Endometrial microvascular endothelial cells (primary cell): ENCODE results near the gene SLC2A4. TPM values are rescaled to one million over a fixed set of nuclear protein-coding genes. Genes with fewer than 3 reads are reported as not detected.
"Not testable (repeated sequence)": the region's sequence is repeated elsewhere in the genome, so short reads cannot be mapped to it uniquely, and the experiment has no call there.

ENCODE experiments used
- in situ Hi-C: cut with HindIII; loops from 2 replicates; pipeline ENCODE4 v1.10.0; 2017; ENCODE audit warnings: low sequenced_read_pairs, low pct_unique_long_range_greater_than_20kb; ENCODE audit errors: inconsistent ontology term
- total RNA-seq: library from RNA; depleted of rRNA; stranded (reverse); fragments of >200 nt; gene quantifications from one replicate; pipeline ENCODE4 v1.2.3, GENCODE V29; 2015; ENCODE audit errors: inconsistent ontology term

The SLC2A4 gene
- total RNA-seq, 1 donor from 2014 or later, result not detected

- in situ Hi-C loops, result no loop called here
Observed at GRCh38 chr17:7332111-7332510, 50.6 kb downstream of the SLC2A4 start.

GRCh38 chr17:7332600-7333069 is 51.1 kb downstream of the SLC2A4 start:
- in situ Hi-C loops, result not testable (repeated sequence)

- in situ Hi-C loops, result no loop called here
Observed at GRCh38 chr17:7334938-7335538, 53.5 kb downstream of the SLC2A4 start.

DNA sequence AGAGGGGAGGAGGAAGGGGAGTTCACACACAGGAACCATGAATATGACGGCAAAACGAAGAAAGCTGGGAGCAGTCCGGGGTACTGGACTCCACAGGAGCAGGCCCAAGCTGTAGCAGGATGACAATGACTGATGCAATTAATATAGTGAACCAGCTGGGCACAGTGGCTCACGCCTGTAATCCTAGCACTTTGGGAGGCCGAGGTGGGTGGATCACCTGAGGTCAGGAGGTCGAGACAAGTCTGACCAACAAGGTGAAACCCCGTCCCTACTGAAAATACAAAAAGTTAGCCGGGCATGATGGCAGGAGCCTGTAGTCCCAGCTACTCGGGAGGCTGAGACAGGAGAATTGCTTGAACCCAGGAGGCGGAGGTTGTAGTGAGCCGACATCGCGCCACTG is 54.2 kb downstream of the SLC2A4 start:
- in situ Hi-C loops, result not testable (repeated sequence)

- in situ Hi-C loops, result no loop called here
Observed at GRCh38 chr17:7336240-7337175, 55.0 kb downstream of the SLC2A4 start, which contains the start of gene ACAP1. Gene ACAP1, plus strand, starts transcription at chr17:7336529. Its CDS starts 206 bp downstream, at chr17:7336735.

GRCh38 chr17:7337600-7337999 is 56.1 kb downstream of the SLC2A4 start:
- in situ Hi-C loops, result not testable (repeated sequence)

Other genes starting within 250 kb of the SLC2A4 start
- 2.0 TPM for gene SLC16A13, start 245.7 kb upstream of the SLC2A4 start, total RNA-seq
- not detected for gene SLC16A11, start 237.6 kb upstream of the SLC2A4 start, total RNA-seq
- gene CLEC10A, start 201.5 kb upstream of the SLC2A4 start, total RNA-seq, result not detected
- gene ASGR2, start 166.9 kb upstream of the SLC2A4 start, total RNA-seq, result not detected
- not detected for gene ASGR1, start 102.3 kb upstream of the SLC2A4 start, total RNA-seq
- gene DLG4, start 61.9 kb upstream of the SLC2A4 start, total RNA-seq, result 5.9 TPM
- gene ACADVL, start 61.8 kb upstream of the SLC2A4 start, total RNA-seq, result 357 TPM
- gene DVL2, start 47.2 kb upstream of the SLC2A4 start, total RNA-seq, result 31.8 TPM
- gene PHF23, start 42.3 kb upstream of the SLC2A4 start, total RNA-seq, result 65.3 TPM
- gene GABARAP, start 39.3 kb upstream of the SLC2A4 start, total RNA-seq, result 154 TPM
- 55.9 TPM for gene CTDNEP1, start 30.0 kb upstream of the SLC2A4 start, total RNA-seq
- 46.6 TPM for gene ELP5, start 29.5 kb upstream of the SLC2A4 start, total RNA-seq
- gene CLDN7, start 19.2 kb upstream of the SLC2A4 start, total RNA-seq, result 16.4 TPM
- gene YBX2, start 12.9 kb downstream of the SLC2A4 start, total RNA-seq, result not detected
- 666 TPM for gene EIF5A, start 25.9 kb downstream of the SLC2A4 start, total RNA-seq
- 39.7 TPM for gene GPS2, start 33.6 kb downstream of the SLC2A4 start, total RNA-seq
- 15.1 TPM for gene NEURL4, start 47.6 kb downstream of the SLC2A4 start, total RNA-seq
- gene ACAP1, start 54.8 kb downstream of the SLC2A4 start, total RNA-seq, result not detected
- 7.8 TPM for gene KCTD11, start 70.4 kb downstream of the SLC2A4 start, total RNA-seq
- not detected for gene TMEM95, start 73.4 kb downstream of the SLC2A4 start, total RNA-seq
- not detected for gene TNK1, start 99.4 kb downstream of the SLC2A4 start, total RNA-seq
- gene PLSCR3, start 112.8 kb downstream of the SLC2A4 start, total RNA-seq, result 55.8 TPM
- gene TMEM256, start 122.4 kb downstream of the SLC2A4 start, total RNA-seq, result 109 TPM
- 3.4 TPM for gene NLGN2, start 126.1 kb downstream of the SLC2A4 start, total RNA-seq
- not detected for gene SPEM1, start 138.6 kb downstream of the SLC2A4 start, total RNA-seq
- not detected for gene SPEM2, start 143.9 kb downstream of the SLC2A4 start, total RNA-seq
- not detected for gene SPEM3, start 147.1 kb downstream of the SLC2A4 start, total RNA-seq
- gene TMEM102, start 153.7 kb downstream of the SLC2A4 start, total RNA-seq, result 5.2 TPM
- not detected for gene FGF11, start 157.8 kb downstream of the SLC2A4 start, total RNA-seq
- gene CHRNB1, start 163.3 kb downstream of the SLC2A4 start, total RNA-seq, result 14.1 TPM
- gene ZBTB4, start 197.9 kb downstream of the SLC2A4 start, total RNA-seq, result 23.1 TPM
- not detected for gene SLC35G6, start 199.7 kb downstream of the SLC2A4 start, total RNA-seq
- 40.6 TPM for gene POLR2A, start 202.6 kb downstream of the SLC2A4 start, total RNA-seq